ENCODE measurements around the gene CA12.
"Not testable (repeated sequence)": the region's sequence is repeated elsewhere in the genome, so short reads cannot be mapped to it uniquely, and the experiment has no call there.

Gene CA12

GRCh38 chr15:63349621-63350020 lies 32.0 kb downstream of the CA12 start:
- no peak for DNase-seq
- H3K9me3 ChIP-seq: no peaks in the 10 kb centered on the region
- peaks cover 3% of the 10 kb centered on the region; the same call in 1 of the 2 replicates for H3K27me3 ChIP-seq
- H3K36me3 ChIP-seq: no peaks in the 10 kb centered on the region
- H3K4me3 ChIP-seq (ENCODE audit: low read depth, low read length): no peak overlapping the region
- TF ChIP-seq CTCF (IDR thresholded peaks at IDR 0.05; ENCODE audit: low read depth, low read length): no peak
- peaks cover 12% of the 10 kb centered on the region for H3K4me1 ChIP-seq

GRCh38 chr15:63349156-63349555 lies 32.5 kb downstream of the CA12 start:
- Histone ChIP-seq H3K27me3 (peaks cover 5% of the 10 kb centered on the region), H3K4me3 (ENCODE audit: low read depth, low read length) (no peak overlapping the region), H3K36me3 (no peaks in the 10 kb centered on the region), H3K4me1 (peaks cover 12% of the 10 kb centered on the region), H3K9me3 (no peaks in the 10 kb centered on the region)
- TF ChIP-seq CTCF (IDR thresholded peaks at IDR 0.05; ENCODE audit: low read depth, low read length): no peak
- DNase-seq: no peak

GRCh38 chr15:63348392-63348791 lies 33.3 kb downstream of the CA12 start:
- no peak for TF ChIP-seq CTCF (IDR thresholded peaks at IDR 0.05; ENCODE audit: low read depth, low read length)

GRCh38 chr15:63347074-63347857 lies 34.4 kb downstream of the CA12 start:
- Histone ChIP-seq H3K36me3 (no peaks in the 10 kb centered on the region), H3K4me3 (ENCODE audit: low read depth, low read length) (no peak overlapping the region), H3K4me1 (peaks cover 12% of the 10 kb centered on the region), H3K9me3 (no peaks in the 10 kb centered on the region), H3K27me3 (peaks cover 2% of the 10 kb centered on the region; the same call in 1 of the 2 replicates)
- TF ChIP-seq CTCF (IDR thresholded peaks at IDR 0.05; ENCODE audit: low read depth, low read length): no peak
- DNase-seq: no peak

More at GRCh38 chr15:63348392-63348791, 33.3 kb downstream of the CA12 start:
- Histone ChIP-seq H3K4me1 (peaks cover 12% of the 10 kb centered on the region), H3K27me3 (peaks cover 2% of the 10 kb centered on the region; the same call in 1 of the 2 replicates), H3K36me3 (no peaks in the 10 kb centered on the region), H3K4me3 (ENCODE audit: low read depth, low read length) (no peak overlapping the region), H3K9me3 (no peaks in the 10 kb centered on the region)
- no peak for DNase-seq

- Histone ChIP-seq H3K27me3 (peaks cover 2% of the 10 kb centered on the region; the same call in 1 of the 2 replicates), H3K4me3 (ENCODE audit: low read depth, low read length) (no peak overlapping the region), H3K4me1 (peaks cover 12% of the 10 kb centered on the region), H3K9me3 (no peaks in the 10 kb centered on the region; the same call in 1 of the 2 replicates), H3K36me3 (no peaks in the 10 kb centered on the region)
- DNase-seq: no peak
- no peak for TF ChIP-seq CTCF (IDR thresholded peaks at IDR 0.05; ENCODE audit: low read depth, low read length)
Observed at GRCh38 chr15:63345391-63345752, 36.3 kb downstream of the CA12 start.

GRCh38 chr15:63344731-63345390 lies 36.8 kb downstream of the CA12 start:
- no peak for TF ChIP-seq CTCF (IDR thresholded peaks at IDR 0.05; ENCODE audit: low read depth, low read length)
- peaks cover 12% of the 10 kb centered on the region for H3K4me1 ChIP-seq
- H3K4me3 ChIP-seq (ENCODE audit: low read depth, low read length): no peak overlapping the region
- no peaks in the 10 kb centered on the region for H3K36me3 ChIP-seq
- H3K9me3 ChIP-seq: no peaks in the 10 kb centered on the region; the same call in 1 of the 2 replicates
- no peak for DNase-seq
- peaks cover 2% of the 10 kb centered on the region; the same call in 1 of the 2 replicates for H3K27me3 ChIP-seq

GRCh38 chr15:63342996-63343562 lies 38.6 kb downstream of the CA12 start:
- H3K4me3 ChIP-seq (ENCODE audit: low read depth, low read length); H3K36me3 ChIP-seq; H3K27me3 ChIP-seq; DNase-seq; H3K9me3 ChIP-seq: not testable (repeated sequence)
- peaks cover 12% of the 10 kb centered on the region for H3K4me1 ChIP-seq
